EL (cell line): ENCODE results near the gene COL15A1.
"Not testable (repeated sequence)": the region's sequence is repeated elsewhere in the genome, so short reads cannot be mapped to it uniquely, and the experiment has no call there.

Source experiments
- DNase-seq: peaks from one replicate; pipeline ENCODE4 v3.0.0-alpha.2; 2016

The COL15A1 gene

GRCh38 chr9:98943682-98944056 is at the start of gene COL15A1:
Gene COL15A1, plus strand, starts transcription at chr9:98943907. Its CDS starts 155 bp downstream, at chr9:98944062.
- DNase-seq: peak; percentile 23

DNA sequence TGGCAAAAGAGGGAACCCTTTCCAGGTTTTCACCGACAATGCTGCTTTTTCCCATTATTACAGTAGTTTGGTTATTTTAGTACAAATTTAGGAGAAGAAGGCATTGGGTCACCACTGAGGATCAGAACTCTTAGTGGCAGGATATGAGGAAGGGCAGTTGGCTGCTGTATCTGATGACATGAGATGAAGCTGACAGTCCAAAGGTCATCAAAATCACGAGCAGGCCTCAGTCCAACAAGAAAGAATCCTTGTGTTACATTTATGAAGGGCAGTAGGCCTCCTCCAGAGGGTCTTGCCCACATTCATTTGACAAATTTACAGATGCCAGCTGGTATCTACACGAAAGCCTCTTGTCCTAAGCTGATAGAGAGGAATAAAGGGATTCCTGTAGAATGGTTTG is 49.5 kb upstream of the COL15A1 start:
- no peak for DNase-seq

DNA sequence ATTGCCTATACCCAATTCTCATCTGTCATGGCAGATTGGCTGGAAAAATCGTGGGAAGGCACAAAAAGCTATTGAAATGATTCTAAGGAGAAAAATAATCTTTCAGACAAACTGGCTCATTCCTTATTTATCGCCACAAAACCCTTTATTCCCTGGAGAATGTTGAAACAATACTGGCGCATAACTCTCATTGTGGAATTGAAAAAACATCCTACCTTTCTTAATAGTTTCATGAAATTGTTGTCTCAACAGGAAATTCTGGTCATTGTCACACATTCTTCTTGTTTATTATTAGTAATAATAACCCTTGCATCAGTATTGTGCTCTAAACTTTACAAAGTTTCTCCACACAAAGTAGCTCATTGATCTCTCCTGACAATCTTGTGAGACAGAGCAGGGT is 48.9 kb upstream of the COL15A1 start:
- DNase-seq: no peak

DNA sequence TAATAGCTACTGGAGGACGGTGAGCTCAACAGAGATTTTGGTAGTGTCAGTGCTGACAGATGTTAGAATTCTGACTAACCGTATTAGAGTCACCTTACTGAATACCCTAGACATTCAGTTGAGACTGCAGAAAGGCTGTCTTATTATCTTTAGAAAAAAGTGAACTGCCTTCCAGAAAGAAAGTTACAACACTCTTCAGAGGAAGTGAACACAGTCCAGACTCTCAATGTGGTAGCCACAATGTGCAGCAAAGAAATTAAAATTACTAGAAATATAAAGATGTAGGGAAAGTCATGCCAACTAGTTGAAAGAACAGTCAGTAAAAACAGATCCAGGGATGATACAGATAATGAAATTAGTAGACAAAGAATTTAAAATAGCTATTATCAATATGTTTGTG is 47.1 kb upstream of the COL15A1 start:
- DNase-seq: no peak

- peak; percentile 52 for DNase-seq
Observed at GRCh38 chr9:98897745-98898144, 46.0 kb upstream of the COL15A1 start.

DNA sequence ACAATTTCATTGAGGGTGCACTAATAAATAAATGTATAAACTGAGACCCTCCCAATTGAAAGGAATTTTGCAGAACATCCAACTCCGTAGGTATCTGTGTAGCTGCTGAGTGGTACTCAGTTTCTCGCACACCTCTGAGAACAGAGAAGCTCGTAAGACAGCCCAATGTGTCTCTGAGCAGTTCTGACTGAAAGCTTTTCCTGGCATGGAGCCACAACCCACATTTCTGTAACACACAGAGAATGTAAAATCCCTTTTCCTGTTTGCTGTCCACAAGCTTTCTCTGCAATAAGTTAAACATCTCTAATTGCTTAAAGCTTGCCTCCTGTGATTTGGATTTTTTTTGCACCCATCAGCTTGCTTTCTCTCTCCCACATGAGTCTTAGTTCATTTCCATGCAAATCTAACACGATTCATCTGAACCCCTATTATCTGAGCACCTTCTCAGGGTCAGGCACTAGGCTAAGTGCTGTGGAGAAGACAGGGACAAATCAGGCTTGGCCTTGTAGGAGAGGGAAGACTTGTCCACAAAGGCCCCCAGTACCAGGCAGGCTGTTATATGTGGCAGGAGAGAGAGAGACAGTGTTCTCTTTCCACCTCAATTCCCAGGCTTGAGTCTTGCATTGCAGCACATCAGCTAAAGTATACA is 44.2 kb upstream of the COL15A1 start:
- peak; percentile 82 for DNase-seq

- no peak for DNase-seq
Observed at GRCh38 chr9:98900244-98900643, 43.5 kb upstream of the COL15A1 start.

DNA sequence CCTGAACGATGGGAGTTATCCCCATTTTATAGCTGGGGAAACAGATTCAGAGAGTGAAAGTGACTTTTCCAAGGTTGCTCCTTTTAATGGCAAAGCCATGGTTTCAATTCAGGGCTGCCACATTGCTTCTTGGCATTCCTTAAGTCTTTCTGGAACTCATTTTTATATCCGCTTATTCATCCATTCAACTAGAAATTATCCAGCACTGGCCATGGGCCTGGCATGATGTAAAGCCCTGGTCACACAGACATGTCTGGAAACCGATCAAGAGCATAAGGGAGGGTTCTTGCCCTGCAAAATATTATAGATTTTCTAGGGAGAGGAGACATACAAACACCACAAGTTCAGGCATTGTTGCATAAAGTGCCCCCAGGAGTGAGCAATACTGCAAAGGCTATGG is 43.0 kb upstream of the COL15A1 start:
- DNase-seq: no peak

- not testable (repeated sequence) for DNase-seq
Observed at GRCh38 chr9:98901843-98902242, 41.9 kb upstream of the COL15A1 start.

GRCh38 chr9:98902516-98902915 is 41.2 kb upstream of the COL15A1 start:
- DNase-seq: no peak

DNA sequence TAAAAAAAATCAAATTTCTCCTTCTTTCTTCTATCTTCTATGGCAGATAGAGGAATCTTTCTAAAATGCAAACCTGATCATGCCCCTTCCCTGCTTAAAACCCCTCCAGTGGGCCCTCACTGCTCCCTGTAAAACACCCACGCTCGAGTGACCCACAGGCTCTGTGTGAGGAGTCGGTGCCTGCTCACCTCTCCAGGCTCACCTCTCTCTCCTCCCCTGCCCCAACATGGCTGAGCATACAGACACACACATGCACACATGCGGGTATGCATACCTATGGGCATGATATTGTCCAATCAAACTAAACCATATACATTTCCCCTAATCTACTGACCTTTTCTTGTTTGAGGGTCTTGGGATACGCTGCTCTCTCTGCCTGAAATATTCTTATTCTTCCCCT is 40.8 kb upstream of the COL15A1 start:
- no peak for DNase-seq

GRCh38 chr9:98903961-98904411 is 39.7 kb upstream of the COL15A1 start:
- DNase-seq: no peak

- DNase-seq: no peak
Observed at GRCh38 chr9:98905015-98905414, 38.7 kb upstream of the COL15A1 start.

GRCh38 chr9:98906273-98907040 is 37.2 kb upstream of the COL15A1 start:
- DNase-seq: no peak

DNA sequence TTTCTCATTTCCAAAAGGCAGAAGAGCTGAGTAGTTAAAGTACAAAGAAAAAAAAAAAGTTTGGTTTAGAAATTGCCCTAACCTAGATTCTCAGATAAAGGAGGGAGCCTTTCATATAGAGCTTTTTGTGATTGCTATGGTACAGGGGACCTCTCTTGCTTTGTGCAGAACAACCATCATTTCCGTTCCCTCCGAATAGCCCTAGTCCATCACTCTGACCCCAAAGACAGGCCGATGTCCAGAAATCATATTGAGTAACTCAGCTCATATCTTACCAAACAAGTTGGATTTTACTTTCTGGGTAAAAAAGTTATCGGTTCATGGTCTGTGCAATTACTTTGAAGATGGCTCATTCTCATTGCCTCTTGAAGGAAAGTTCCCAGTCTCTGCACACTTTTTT is 36.7 kb upstream of the COL15A1 start:
- no peak for DNase-seq

DNA sequence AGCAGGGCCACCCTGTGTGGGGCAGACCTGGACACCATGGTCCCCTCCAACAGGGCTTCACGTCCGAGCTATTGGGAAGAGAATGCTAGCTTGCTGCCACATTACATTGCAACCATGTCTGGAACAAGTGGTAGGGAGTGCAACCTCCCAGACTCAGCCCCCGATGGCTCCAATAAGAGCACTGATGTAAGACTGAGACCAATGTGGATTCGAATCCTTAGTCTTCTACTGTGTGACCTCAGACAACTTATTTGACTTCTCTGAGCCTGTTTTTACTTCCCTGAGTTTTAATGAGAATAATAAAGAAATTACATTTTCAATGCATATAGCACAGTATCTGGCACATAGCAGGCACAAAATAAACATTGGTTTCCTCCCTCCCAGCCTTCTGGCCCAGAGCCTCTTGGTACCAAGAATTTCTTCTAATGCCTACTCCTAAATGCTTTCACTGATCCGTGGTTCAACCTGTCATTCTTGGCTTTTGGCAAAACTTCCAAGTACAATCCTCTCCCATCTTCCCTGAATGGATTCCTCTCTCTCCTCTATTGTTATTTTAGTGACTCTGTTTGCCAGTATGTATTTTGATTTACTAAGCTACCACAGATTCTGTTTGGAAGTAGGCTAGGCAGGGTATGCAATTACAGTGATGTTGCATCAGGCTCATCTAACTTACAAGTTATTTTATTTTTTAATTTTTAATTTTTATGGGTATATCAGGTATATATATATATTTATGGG is 34.6 kb upstream of the COL15A1 start:
- DNase-seq: peak; percentile 69

- DNase-seq: no peak
Observed at GRCh38 chr9:98909935-98910334, 33.8 kb upstream of the COL15A1 start.

DNA sequence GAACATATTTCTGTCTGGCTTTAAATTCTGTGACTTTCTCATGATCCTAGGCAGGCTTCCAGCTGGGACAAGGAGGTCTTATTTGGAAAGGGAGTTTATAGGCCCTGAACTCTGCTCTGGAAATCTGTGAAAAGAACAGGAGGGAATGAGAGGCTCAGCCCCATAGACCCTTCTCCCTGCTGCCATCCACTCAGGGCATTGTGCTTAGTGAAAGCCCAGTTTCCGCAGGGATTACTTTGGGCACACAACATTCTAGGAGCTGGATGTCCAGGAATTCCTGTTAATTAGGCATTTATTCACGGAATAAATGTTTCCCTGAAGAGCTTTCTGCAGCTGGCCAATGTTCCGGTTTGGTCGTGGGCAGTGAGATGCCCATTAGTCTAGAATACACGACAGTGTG is 32.7 kb upstream of the COL15A1 start:
- no peak for DNase-seq

- not testable (repeated sequence) for DNase-seq
Observed at GRCh38 chr9:98911738-98912137, 32.0 kb upstream of the COL15A1 start.

- no peak for DNase-seq
Observed at GRCh38 chr9:98912450-98912849, 31.3 kb upstream of the COL15A1 start.

DNA sequence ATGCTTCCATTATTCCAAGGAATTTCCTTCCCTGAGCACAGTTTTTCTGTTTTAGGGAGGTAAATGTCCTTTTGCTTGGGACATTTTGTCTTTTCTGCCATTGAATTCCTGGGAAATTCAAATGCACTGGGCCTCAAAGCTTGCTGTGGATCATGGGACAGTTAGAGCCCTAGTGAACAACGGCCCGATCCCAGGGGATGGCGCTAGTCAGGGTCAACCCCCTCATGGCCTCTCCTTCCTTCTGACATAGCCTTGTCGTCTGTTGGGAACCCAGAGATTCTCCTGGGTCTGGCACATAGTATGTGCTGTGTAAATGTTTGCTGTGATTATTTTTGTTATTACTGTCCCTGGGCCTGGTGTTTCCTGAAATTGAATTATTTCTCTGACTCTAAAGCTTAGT is 30.7 kb upstream of the COL15A1 start:
- DNase-seq: no peak

- no peak for DNase-seq
Observed at GRCh38 chr9:98913705-98914104, 30.0 kb upstream of the COL15A1 start.

GRCh38 chr9:98915599-98915998 is 28.1 kb upstream of the COL15A1 start:
- no peak for DNase-seq

DNA sequence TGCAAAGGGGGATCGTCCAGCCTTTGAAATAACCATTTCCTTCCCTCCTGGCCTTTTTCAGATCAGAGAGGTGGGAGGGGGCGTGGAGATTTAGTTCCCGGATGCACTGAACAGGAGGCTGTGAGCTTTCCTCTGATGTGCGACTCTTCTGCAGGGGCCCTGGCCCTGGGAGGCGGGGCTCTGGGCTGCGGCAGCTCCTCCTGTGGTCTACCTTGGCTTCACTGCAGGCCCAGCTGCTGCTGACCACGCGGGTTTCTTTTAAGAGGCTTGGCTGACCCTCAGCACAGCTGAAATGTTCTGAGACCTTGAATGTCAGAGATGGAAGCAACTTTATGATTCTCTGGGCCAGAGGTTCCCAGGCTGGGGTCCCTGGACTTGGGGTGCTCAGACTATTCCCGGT is 27.0 kb upstream of the COL15A1 start:
- no peak for DNase-seq
